ENCODE data around the gene PCA3.

- TF ChIP-seq CTCF (conservative IDR thresholded peaks at IDR 0.05; ENCODE audit: low read depth, low read length) (no peak), EZH2 (IDR thresholded peaks at IDR 0.05; ENCODE audit: borderline replicate concordance, low read depth, low read length, poor library complexity, severe bottlenecking) (no peak)
Observed at GRCh38 chr9:76751001-76751400, 13.2 kb upstream of the PCA3 start.

Data from A673 (cell line).